Measurements from ENCODE around the gene PRKCSH. TPM values are rescaled to one million over a fixed set of nuclear protein-coding genes. Genes with fewer than 3 reads are reported as not detected.
"Not testable (repeated sequence)": the region's sequence is repeated elsewhere in the genome, so short reads cannot be mapped to it uniquely, and the experiment has no call there.

The PRKCSH gene
- total RNA-seq, 2 experiments from 2014 or later = 225 to 269 TPM

DNA sequence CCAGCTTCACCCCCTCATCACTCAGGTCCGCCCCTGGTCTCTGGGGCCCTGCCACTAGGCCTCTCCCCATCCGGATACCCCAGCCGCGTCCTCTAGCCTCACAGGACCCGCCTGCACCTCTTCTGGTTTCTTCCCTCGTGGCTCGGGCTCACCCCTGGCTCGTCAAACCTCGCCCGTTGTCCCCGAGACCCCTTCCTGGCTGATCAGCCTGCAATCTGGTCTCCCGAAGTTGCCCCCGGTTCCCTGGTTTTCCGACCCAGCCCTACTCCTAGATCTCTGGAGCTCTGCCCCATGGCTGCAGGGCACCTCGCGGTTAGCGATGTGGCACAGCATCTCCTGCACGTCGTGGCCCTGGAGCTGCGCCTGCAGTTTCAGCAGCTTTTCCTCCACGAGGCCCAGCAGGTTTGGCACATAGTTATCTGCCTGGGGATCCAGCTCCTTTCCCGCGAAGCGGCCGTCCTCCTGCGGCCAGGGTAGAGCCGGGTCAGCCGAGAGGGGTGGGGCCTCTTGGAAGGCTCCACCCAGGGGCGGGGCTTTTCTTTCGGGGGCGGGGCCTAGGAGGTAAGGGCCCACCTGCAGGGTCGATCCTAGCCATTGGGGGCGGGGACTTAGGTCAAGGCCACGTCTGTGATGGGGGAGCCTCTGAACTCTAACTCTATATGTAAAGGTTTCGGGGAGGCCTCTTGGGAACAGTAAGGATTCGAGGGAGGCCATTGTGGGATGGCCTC is 13.9 kb upstream of the PRKCSH start:
- peaks cover 31% of the 10 kb centered on the region for H3K4me1 Mint-ChIP-seq
- no peaks in the 10 kb centered on the region for H3K36me3 Mint-ChIP-seq (ENCODE audit: low read depth)
- ChIA-PET POLR2A (interaction anchor here (0.6 to 1.3 kb wide), 3 partner anchors 40 to 61 kb away, joined by 3 to 4 read pairs (median 3); partner anchors contain the start of gene SWSAP1), CTCF (interaction anchor here (0.5 to 3.7 kb wide), 8 partner anchors 13 to 266 kb away, joined by 3 to 27 read pairs (median 4); partner anchors contain the start of genes EPOR, ODAD3, PRKCSH and SPC24)
- intact Hi-C loops (cut with DNase I, micrococcal nuclease) = loop anchor here (1.0 to 5.0 kb wide), 3 partner anchors 39 to 61 kb away; partner anchors contain the start of gene EPOR (in 1 of the 2)
- no peak overlapping the region for H3K27ac Mint-ChIP-seq
- H3K4me3 Mint-ChIP-seq = peak overlapping the region; percentile 52
- ATAC-seq (peak; percentile 74), DNase-seq (peak; percentile 70)
- H3K9me3 Mint-ChIP-seq (ENCODE audit: low read depth) = no peaks in the 10 kb centered on the region
- H3K27me3 Mint-ChIP-seq = peaks cover 57% of the 10 kb centered on the region

DNA sequence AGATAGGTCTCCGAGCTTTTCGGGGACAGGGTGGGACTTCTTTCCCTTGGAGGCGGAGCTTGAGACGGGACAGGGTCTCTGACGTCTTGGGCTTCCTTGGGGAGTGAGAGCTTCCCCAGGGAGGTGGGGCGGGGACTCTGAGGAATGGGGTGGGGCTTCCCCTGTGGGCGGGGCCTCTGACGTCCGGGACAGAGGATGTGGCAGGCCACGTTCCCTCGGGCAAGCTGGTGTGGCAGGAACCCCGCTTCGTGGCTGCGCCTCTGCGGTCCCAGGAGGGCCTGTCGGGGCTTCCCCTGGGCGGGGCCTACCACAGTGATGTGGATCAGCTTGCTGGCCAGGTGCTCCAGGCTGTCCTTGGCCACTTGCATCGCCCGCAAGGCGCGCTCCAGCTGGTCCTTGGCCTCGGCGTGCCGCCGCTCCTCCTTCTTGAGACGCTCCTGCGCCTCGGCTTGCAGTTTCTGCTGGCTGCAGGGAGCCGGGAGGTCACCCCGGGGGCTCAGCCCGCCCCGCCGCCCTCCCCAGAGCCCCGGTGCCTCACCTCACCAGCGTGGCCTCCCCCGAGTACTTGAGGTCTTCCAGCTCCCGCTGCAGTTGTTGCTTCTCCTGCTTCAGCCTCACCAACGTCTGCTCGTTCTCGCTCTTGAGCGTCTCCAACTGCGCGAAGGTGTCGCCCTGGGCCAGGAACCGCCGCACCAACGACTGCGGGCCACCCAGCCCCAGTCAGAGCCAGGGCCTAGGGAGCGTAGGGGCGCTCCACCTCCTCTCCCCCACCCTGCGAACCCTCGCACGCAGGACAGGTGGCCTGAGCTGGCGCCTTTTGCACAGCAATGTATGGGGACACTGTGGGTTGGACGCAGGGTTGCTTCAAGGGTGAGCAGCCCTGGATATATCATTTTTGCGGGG is 13.0 kb upstream of the PRKCSH start:
- ChIA-PET POLR2A (interaction anchor here (0.6 to 1.3 kb wide), 3 partner anchors 12 to 48 kb away, joined by 3 to 4 read pairs (median 3); partner anchors contain the start of genes ODAD3 and SWSAP1), CTCF (interaction anchor here (0.8 to 3.7 kb wide), 5 partner anchors 12 to 266 kb away, joined by 3 to 27 read pairs (median 4); partner anchors contain the start of genes EPOR, ODAD3, PRKCSH and SPC24)
- intact Hi-C loops (cut with DNase I, micrococcal nuclease) = loop anchor here (1.0 to 5.0 kb wide), 2 partner anchors 40 to 60 kb away; partner anchors contain the start of gene EPOR (in 1 of the 2)
- Mint-ChIP-seq H3K4me1 (peaks cover 31% of the 10 kb centered on the region), H3K4me3 (peak overlapping the region; percentile 52), H3K9me3 (ENCODE audit: low read depth) (no peaks in the 10 kb centered on the region), H3K36me3 (ENCODE audit: low read depth) (no peaks in the 10 kb centered on the region), H3K27ac (no peak overlapping the region), H3K27me3 (peaks cover 54% of the 10 kb centered on the region)
- ATAC-seq (peak; percentile 78), DNase-seq (peak; percentile 82)

DNA sequence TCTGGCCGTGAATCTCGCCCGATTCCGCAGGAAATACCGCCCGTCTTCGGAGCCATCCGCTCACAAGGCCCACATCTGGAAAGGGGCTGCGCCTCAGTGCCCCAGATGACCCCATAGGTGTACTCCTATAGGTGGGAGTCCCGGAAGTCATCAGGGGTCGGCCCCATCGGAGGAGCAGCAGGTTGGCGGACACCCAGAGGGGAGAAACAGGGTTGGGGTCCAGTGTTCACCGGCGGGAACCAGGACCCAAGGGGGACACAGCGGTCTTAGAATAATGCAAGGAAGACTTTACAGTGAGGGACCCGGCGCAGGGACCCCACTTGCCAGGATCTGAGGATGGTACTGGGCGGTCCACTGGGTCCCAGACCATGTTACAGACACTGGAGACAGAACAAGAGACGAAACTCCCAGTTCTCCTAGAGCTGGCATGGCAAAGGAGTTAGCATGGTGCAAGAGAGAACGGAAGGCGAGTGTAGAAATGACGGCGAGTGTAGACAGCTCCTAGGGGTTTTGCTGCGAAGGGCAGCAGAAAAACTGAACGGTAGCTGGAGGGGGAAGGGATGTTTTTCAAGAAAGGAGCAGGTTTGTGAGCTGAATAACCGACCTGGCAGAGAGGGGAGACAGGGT is 12.2 kb upstream of the PRKCSH start:
- intact Hi-C loops (cut with DNase I, micrococcal nuclease) = loop anchor here in 1 of 2 experiments (5.0 kb wide), 1 partner anchor 41 kb away; the partner anchor contains the start of gene EPOR
- ChIA-PET POLR2A (interaction anchor here (0.6 kb wide), 1 partner anchor 11 kb away, joined by 3 read pairs; the partner anchor contains the start of gene ODAD3), CTCF (interaction anchor here (0.7 to 3.7 kb wide), 4 partner anchors 11 to 48 kb away, joined by 4 to 27 read pairs (median 14); partner anchors contain the start of genes EPOR, ODAD3, PRKCSH and SWSAP1)
- peaks cover 31% of the 10 kb centered on the region for H3K4me1 Mint-ChIP-seq
- no peak for DNase-seq
- no peaks in the 10 kb centered on the region for H3K9me3 Mint-ChIP-seq (ENCODE audit: low read depth)
- H3K4me3 Mint-ChIP-seq = no peak overlapping the region
- no peak overlapping the region for H3K27ac Mint-ChIP-seq
- no peaks in the 10 kb centered on the region for H3K36me3 Mint-ChIP-seq (ENCODE audit: low read depth)
- H3K27me3 Mint-ChIP-seq = peaks cover 50% of the 10 kb centered on the region
- no peak for ATAC-seq

DNA sequence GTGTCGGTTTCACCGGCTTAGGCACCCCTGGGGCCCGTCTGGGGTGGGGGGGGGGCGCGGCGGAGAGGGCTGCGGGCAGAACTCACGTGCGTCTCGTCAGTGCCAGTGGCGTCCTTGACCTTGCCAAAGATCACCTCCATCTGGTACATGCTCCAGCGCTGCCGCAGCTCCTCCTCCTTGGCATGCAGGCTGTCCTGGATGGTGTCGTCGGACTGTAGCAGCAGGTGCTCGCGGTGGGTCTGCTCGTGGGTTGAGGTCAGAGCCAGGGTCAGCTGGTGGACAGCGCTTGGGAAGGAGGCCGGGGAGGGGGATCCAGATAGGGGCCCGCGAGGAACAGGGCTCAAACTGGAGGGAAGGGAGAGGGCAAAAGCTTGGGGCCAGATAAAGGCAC is 11.6 kb upstream of the PRKCSH start:
- Mint-ChIP-seq H3K4me1 (peaks cover 31% of the 10 kb centered on the region), H3K4me3 (no peak overlapping the region), H3K27me3 (peaks cover 45% of the 10 kb centered on the region), H3K27ac (no peak overlapping the region), H3K9me3 (ENCODE audit: low read depth) (no peaks in the 10 kb centered on the region), H3K36me3 (ENCODE audit: low read depth) (no peaks in the 10 kb centered on the region)
- ATAC-seq (no peak), DNase-seq (no peak)
- CTCF ChIA-PET = interaction anchor here (0.7 to 3.4 kb wide), 2 partner anchors 12 to 42 kb away, joined by 5 to 24 read pairs; partner anchors contain the start of genes EPOR and PRKCSH
- intact Hi-C loops (cut with DNase I, micrococcal nuclease) = loop anchor here in 1 of 2 experiments (5.0 kb wide), 1 partner anchor 41 kb away; the partner anchor contains the start of gene EPOR
- POLR2A ChIA-PET = no interaction called here

DNA sequence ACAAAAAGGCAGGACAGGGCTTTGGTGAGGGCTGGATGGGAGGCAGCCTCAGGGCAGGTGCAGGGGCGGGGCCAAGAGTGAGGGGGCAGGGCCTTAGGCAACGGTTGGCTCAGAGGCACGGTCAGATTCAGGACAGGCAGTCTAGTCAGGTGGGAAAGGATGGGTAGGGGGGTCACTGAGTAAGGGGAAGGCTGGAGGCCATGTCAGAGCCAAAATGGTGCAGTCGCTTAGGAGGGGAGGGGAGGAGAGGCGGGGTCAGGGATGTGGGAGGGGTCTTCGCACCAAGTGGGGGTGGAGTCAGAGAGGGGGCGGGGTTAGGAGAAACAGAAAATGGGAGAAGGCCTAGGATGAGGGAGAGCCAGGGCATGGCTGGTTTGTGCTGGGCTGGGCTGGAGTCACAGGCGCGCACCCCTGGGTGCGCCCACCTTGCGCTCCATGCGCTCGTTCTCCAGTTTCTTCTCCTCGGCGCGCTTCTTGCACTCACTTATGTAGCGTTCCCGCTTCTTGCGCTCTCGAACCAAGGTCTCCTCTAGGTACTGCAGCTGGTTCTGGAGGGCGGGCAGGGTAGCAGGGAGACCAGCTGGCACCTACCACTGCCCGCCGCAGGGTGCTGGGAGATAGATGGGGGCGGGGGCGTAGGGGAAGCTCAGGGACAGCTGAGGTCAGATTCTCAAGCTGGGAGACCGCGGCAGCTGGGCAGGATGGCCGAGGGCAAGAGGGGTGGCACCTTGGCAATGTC is 9.5 kb upstream of the PRKCSH start:
- POLR2A ChIA-PET = no interaction called here
- CTCF ChIA-PET = interaction anchor here (0.7 kb wide), 1 partner anchor 161 kb away, joined by 3 read pairs; no protein-coding TSS in a partner anchor
- intact Hi-C loops (cut with DNase I, micrococcal nuclease) = no loop called here
- H3K9me3 Mint-ChIP-seq (ENCODE audit: low read depth) = no peaks in the 10 kb centered on the region
- H3K4me3 Mint-ChIP-seq = no peak overlapping the region
- H3K36me3 Mint-ChIP-seq (ENCODE audit: low read depth) = no peaks in the 10 kb centered on the region
- peaks cover 30% of the 10 kb centered on the region for H3K27me3 Mint-ChIP-seq
- DNase-seq (peak; percentile 41), ATAC-seq (no peak)
- peaks cover 26% of the 10 kb centered on the region for H3K4me1 Mint-ChIP-seq
- no peak overlapping the region for H3K27ac Mint-ChIP-seq

DNA sequence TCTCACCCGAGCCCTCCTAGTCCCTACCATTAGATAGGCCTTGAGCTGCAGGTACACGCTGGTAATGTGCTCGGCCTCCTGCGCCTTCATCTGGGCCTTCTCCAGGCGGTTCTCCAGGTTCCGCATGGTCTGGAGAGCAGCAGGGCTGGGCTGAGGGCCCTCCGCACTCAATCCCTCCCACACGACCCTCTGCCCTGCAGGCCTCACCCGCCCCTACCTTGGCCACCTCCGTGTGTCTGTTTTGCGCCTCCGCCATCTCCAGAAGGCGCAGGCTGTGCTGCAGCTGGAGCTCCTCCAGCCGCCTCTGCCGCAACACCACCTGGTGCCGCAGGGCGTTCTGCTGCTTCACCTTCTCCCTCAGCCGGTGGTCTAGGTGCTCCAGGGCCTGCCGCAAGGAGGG is 8.8 kb upstream of the PRKCSH start:
- Mint-ChIP-seq H3K9me3 (ENCODE audit: low read depth) (no peaks in the 10 kb centered on the region), H3K36me3 (ENCODE audit: low read depth) (no peaks in the 10 kb centered on the region), H3K4me1 (peaks cover 18% of the 10 kb centered on the region), H3K27me3 (peaks cover 22% of the 10 kb centered on the region), H3K4me3 (no peak overlapping the region), H3K27ac (no peak overlapping the region)
- DNase-seq = no peak
- POLR2A ChIA-PET = no interaction called here
- CTCF ChIA-PET = interaction anchor here (0.7 kb wide), 1 partner anchor 162 kb away, joined by 3 read pairs; no protein-coding TSS in a partner anchor
- intact Hi-C loops (cut with DNase I, micrococcal nuclease) = no loop called here
- ATAC-seq = no peak

DNA sequence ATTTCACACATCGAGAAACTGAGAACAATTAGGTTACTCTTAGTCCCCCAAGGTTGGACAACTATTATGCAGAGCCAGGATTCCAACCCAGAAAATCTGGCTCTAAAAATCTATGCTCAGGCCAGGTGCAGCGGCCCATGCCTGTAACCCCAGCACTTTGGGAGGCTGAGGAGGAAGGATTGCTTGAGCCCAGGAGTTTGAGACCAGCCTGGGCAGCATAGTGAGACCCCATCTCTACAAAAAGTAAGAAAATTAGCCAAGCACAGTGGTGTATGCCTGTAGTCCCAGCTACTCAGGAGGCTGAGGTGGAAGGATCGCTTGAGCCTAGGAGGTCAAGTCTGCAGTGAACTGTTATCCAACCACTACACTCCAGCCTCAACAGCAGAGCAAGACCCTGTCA is 1.9 kb upstream of the PRKCSH start:
- POLR2A ChIA-PET; H3K4me3 Mint-ChIP-seq; intact Hi-C loops (cut with DNase I, micrococcal nuclease); ATAC-seq; H3K27me3 Mint-ChIP-seq; H3K27ac Mint-ChIP-seq; DNase-seq; H3K9me3 Mint-ChIP-seq (ENCODE audit: low read depth): not testable (repeated sequence)
- peaks cover 22% of the 10 kb centered on the region for H3K36me3 Mint-ChIP-seq (ENCODE audit: low read depth)
- H3K4me1 Mint-ChIP-seq = peaks cover 14% of the 10 kb centered on the region
- CTCF ChIA-PET = interaction anchor here (3.3 kb wide), 1 partner anchor 12 kb away, joined by 27 read pairs; no protein-coding TSS in a partner anchor

DNA sequence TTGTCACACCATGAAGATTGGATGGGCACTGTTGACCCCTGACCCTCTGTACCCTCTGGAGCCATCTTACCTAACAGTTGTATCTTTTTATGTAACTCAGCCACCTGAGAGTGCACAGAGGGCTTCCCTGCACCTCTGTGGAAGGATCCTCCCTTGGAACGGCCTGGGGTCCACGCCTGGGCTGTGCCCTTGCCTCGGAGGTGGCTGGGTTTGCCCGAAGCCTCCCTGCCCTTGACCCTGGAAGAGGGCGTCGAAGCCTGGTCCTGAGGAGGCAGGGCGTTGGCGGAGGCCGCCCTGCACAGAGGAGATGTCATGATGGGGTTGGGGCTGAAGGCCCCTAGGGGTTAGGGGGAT is 755 bp upstream of the PRKCSH start:
- Mint-ChIP-seq H3K27me3 (no peaks in the 10 kb centered on the region), H3K9me3 (ENCODE audit: low read depth) (no peaks in the 10 kb centered on the region), H3K36me3 (ENCODE audit: low read depth) (peaks cover 22% of the 10 kb centered on the region), H3K4me3 (peak overlapping the region; percentile 98), H3K4me1 (peaks cover 14% of the 10 kb centered on the region), H3K27ac (peak overlapping the region; percentile 99)
- intact Hi-C loops (cut with DNase I, micrococcal nuclease) = loop anchor here (1.0 to 5.0 kb wide), 16 partner anchors 48 to 563 kb away; partner anchors contain the start of genes CCDC159 (in 2 of the 2), SWSAP1 (in 2 of the 2), TMEM205 (in 2 of the 2) and CARM1 (in 1 of the 2)
- ChIA-PET CTCF (interaction anchor here (0.6 to 3.3 kb wide), 13 partner anchors 13 to 191 kb away, joined by 3 to 27 read pairs (median 4); partner anchors contain the start of genes ECSIT and SWSAP1), POLR2A (interaction anchor here (0.6 to 1.4 kb wide), 7 partner anchors 9 to 257 kb away, joined by 3 to 8 read pairs (median 4); no protein-coding TSS in a partner anchor)
- ATAC-seq = peak; percentile 5
- DNase-seq = no peak

DNA sequence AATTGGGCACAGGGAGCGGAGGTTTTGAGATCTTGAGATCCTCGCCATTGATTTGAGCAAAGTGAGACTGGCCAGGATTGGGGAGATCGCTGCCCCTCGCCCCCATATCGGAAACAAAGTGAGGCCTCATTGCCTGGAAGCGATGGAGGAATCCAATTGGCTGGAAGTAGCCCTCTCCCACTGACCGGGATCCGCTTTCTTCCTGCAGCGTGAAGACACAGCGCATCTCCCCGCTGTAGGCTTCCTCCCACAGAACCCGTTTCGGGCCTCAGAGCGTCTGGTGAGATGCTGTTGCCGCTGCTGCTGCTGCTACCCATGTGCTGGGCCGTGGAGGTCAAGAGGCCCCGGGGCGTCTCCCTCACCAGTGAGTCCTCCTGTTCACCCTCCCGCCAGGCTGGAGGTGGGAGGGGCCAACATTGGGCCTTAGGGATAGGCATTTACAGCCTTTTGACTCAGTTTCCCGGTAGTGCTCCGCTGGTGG is 438 bp downstream of the PRKCSH start:
- peak overlapping the region; percentile 98 for H3K4me3 Mint-ChIP-seq
- H3K27me3 Mint-ChIP-seq = no peaks in the 10 kb centered on the region
- peak; percentile 50 for DNase-seq
- peaks cover 24% of the 10 kb centered on the region for H3K36me3 Mint-ChIP-seq (ENCODE audit: low read depth)
- H3K4me1 Mint-ChIP-seq = peaks cover 14% of the 10 kb centered on the region
- peak overlapping the region; percentile 99 for H3K27ac Mint-ChIP-seq
- H3K9me3 Mint-ChIP-seq (ENCODE audit: low read depth) = no peaks in the 10 kb centered on the region
- intact Hi-C loops (cut with DNase I, micrococcal nuclease) = loop anchor here (1.0 to 5.0 kb wide), 16 partner anchors 46 to 565 kb away; partner anchors contain the start of genes CCDC159 (in 2 of the 2), SWSAP1 (in 2 of the 2), TMEM205 (in 2 of the 2) and CARM1 (in 1 of the 2)
- CTCF ChIA-PET = interaction anchor here (0.5 to 3.3 kb wide), 18 partner anchors 12 to 500 kb away, joined by 3 to 27 read pairs (median 4); partner anchors contain the start of genes ECSIT, SMARCA4 and SWSAP1
- ATAC-seq = no peak
- POLR2A ChIA-PET = interaction anchor here (0.9 to 1.4 kb wide), 3 partner anchors 8 to 59 kb away, joined by 4 to 8 read pairs (median 4); no protein-coding TSS in a partner anchor

All from activated CD4-positive, alpha-beta T cell treated with anti-CD3 and anti-CD28 coated beads for 36 hours (primary cell).